NCI-H2196 (cell line): Measurements from ENCODE around the gene RNU5D-1.
"Not testable (repeated sequence)": the region's sequence is repeated elsewhere in the genome, so short reads cannot be mapped to it uniquely, and the experiment has no call there.

Experiments
- DNase-seq: peaks from one replicate; lab custom pipeline; 2025; ENCODE audit not compliant: unreplicated experiment; lab: John Stamatoyannopoulos, UW

The RNU5D-1 gene

DNA sequence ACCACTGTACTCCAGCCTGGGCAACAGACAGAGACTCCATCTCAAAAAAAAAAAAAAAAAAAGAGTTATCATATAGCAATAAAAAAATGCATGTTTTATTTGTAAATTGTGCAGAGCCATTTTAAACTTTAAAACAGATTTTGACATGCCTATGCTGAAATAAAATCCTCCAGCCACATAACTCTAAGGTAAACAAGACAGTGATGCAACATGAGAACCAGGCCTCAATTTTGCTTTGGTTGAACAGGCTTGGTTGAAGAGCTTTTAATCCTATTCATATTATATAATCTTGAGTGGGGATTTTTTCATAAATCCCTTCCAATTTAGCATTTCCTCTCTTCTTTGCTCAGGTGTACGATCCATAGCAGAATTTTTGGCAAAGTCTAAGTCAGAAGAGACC is 30.4 kb downstream of the RNU5D-1 start:
- DNase-seq: no peak

DNA sequence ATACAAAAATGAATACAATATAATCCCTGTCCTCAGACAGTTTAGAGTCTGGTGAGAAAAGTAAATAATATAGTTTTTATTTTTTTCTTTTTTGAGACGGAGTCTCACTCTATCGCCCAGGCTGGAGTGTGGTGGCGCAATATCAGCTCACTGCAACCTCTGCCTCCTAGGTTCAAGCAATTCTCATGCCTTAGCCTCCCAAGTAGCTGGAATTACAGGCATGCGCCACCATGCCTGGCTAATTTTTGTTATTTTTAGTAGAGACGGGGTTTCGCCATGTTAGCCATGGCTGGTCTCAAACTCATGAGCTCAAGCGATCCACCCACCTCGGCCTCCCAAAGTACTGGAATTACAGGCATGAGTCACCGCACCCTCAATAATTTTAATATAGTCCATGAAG is 31.6 kb downstream of the RNU5D-1 start:
- not testable (repeated sequence) for DNase-seq

DNA sequence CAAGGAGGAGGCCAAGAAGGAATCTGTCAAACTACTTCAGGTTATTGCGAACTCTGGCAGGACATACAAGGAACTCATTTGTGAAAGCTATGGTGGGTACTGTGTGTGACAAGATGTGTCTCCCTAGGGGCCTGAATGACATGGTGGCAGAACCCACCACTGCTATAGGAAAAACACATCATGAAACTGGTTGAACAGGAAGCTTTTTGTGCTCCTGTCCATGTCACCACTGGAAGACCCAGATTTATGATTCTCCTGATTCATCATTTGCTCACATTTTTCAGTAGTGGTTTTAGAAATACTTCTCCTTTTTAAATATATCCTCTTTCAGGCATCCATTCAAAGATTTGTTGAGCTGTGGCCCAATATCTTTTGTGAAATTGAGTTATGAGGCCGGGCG is 32.8 kb downstream of the RNU5D-1 start:
- DNase-seq: no peak

DNA sequence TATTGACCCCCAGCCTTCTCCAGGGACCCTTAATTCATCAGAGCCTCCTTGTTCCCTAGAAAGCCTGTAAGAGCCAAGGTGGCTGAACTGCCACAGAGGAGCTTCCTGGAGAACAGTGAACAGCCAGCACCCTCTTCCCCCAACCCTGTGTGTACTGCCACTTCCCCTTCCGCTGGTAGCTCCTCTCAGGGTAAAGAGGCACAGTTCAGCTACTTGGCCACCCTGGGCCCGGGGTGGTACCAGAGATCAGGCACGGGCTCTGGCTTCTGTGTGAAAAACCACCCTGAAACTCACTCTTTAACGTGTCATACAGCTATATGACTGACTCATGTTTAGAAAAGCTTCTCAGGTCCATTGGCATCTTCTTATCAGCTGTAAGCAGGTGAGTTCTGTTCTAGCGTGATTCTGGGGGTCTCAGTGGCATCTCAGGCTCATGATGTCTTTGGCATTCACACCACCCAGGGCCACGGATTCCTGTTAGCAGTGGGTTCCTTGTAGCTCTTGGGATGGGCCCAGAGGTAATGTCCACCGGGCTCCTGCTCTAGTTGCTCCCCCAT is 34.1 kb downstream of the RNU5D-1 start:
- DNase-seq: no peak

DNA sequence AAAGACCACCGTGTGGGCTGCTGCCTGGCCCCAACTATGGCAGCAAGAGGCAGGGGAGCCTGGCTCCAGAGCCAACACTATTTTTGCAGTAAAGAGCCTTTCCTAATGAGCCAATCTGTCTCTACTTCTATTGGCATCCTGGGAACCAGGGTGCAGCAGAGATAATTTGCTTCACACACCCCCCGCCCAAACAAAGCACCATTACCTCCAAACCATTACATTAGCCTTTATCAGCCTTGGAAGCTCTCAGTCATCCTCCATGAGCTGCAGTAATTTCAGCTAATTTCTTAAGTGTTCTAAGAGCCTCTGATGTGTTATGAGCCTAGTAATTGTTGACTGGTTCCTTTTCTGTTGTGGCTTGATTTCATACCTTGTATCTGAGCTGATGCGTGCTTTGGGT is 34.9 kb downstream of the RNU5D-1 start:
- no peak for DNase-seq

DNA sequence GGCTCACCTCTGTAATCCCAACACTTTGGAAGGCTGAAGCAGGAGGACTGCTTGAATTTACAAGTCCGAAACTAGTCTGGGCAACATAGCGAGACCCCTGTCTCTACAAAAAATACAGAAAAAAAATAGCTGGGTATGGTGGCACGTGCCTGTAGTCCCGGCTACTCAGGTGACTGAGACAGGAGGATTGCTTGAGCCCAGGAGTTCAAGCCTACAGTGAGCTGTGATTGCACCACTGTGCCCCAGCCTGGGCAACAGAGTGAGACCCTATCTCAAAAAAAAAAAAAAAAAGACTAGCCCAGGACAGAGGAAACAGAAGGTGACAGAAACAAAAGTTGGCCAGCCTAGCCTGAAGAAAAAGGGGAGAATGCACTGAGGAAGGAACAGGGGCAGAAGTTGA is 35.3 kb downstream of the RNU5D-1 start:
- no peak for DNase-seq

DNA sequence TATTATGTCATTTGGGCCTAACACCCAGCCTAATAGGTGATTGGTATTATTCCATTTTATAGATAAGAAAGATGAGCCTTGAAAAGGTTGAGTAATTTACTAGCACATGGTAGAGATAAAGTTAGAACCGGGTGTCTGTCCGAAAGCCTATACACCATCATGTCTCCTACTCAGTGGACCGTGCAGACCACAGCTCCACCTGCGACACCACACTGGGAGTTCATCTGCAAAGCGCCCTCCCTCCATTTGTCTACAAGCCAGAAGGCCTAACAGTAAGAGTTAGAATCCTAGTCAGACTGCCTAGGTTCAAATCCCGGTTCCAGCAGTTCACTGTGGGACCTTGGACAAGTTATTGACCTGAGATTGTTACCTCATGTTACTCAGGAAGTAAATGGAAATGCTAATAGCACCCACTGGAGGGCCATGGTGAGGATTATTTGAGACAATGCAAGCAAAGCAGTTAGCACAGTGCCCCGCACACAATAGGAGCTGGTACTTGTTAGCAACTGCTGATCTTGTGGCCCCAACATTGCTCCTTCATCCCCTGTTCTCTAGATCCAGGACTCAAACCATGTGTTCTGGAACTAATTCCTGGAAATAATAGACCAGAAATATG is 36.0 kb downstream of the RNU5D-1 start:
- no peak for DNase-seq

DNA sequence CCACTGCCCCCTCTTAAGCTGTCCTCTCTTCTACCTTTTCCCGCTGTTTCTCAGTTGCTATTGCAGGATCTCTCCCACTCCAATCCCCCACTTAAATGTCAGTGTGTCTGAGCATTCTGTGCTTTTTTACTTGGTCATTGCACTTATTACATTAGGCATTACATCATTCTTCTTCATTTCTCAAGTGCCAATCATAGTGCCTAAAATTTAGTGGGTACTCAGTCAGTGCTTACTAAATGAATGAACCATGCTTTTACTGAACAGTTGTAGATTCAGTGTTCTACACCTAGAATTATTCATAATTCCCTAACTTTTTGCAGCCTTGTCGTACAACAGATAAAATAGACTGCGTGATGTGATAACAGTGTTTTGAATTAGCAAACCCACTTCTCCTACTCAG is 37.1 kb downstream of the RNU5D-1 start:
- no peak for DNase-seq

DNA sequence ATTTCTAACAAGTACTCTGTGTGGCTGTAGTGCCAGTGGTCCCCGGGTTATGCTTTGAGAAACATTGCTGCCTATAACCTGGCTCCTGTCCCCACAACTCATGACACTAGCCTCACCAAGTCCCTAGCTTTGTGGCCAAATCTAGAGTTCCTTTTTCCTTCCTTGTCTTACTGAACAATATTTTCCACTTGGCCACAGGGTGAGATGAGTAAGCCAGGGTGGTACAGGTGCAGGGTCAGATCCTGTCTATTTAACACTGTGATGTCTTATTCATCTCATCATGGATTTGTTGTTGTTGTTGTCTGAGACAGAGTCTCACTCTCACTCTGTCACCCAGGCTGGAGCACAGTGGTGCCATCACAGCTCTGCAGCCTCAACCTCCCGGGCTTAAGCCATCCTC is 37.8 kb downstream of the RNU5D-1 start:
- no peak for DNase-seq

DNA sequence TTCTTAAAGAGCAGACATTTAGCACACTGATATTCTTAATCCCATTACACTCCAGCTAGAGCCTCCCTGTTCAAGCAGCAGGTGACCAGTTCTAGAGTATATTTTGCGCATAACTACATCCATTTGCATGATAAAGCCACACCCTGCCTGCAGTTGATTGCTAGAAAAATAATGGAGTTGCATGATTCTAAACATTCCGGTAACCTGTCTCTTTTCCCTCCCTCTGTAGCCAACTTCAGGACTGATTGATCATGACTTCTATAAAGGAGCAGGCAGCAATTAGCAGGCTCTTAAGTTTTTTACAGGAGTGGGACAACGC is 41.6 kb downstream of the RNU5D-1 start:
- DNase-seq: no peak

DNA sequence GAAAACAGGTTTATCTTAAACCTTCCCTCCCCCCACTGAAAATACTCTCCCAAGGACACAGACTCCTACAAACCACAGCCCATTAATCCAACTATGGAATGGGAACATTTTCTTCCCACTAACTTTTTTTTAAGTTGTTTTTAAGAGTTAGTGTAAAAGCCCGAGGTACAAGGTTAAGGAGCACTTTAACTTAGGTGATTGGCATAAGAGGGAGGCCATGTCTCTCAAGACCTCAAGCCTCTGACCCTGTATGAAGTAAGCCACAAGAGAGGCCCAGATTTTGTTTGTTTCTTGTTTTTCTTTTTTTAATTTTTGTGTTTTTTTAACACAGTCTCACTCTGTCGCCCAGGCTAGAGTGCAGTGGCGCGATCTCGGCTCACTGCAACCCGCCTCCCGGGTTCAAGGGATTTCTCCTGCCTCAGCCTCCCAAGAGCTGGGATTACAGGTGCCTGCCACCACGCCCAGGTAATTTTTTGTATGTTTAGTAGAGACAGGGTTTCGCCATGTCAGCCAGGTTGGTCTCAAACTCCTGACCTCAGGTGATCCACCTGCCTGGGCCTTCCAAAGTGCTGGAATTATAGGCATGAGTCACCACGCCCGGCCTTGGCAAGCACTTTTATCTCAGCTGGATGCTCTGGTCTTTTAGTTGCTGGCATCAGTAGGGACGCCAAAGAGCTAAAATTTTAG is 42.1 kb downstream of the RNU5D-1 start:
- DNase-seq: no peak

DNA sequence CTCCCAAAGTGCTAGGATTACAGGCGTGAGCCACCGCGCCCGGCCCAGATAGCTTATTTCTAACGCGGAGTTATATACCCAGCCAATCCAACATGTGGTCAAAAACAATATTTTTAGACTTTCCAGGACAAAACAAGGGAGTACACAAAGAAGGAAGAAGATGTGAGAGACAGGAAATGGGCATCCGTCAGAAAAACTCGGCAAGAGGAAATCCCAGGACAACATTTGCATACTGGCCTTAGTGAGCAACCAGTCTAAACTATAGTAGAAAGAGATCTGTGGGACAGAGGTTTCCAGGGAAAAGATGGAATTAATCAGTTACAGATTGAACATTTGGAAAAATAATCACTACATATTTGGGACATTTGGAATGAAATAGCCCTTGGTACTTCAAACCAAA is 45.1 kb downstream of the RNU5D-1 start:
- no peak for DNase-seq

DNA sequence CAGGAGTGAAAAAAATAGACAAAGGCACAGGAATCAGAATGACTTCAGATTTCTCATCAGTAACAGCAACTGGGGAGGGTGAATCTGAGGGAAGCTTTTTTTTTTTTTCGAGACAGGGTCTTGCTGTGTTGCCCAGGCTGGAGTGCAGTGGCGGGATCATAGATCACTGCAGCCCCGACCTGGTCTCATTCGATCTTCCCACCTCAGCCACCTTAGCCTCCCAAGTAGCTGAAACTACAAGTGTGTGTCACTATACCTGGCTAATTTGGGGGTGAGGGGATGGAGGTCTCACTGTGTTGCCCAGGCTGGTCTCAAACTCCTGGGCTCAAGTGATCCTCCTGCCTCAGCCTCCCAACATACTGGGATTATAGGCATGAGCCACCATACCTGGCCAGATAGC is 45.8 kb downstream of the RNU5D-1 start:
- no peak for DNase-seq

DNA sequence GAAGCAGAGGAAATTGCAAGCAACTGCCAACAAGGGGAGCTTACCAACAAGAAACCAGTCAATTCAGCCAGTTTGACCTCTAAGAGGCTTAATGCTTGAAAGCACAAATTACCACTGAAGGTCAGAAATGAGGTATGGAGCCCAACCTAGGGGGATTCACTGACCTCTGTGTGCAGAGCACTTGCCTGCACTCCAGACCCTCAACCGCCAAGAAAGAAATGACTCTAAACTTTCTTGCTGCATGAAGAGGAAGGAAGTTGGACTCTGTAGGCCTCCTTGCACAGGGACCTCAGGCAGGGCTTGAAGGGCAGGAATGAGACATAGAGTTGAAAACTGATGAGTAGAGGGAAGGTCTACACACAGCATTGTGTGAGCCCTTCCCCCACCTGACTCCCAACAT is 46.4 kb downstream of the RNU5D-1 start:
- DNase-seq: no peak

DNA sequence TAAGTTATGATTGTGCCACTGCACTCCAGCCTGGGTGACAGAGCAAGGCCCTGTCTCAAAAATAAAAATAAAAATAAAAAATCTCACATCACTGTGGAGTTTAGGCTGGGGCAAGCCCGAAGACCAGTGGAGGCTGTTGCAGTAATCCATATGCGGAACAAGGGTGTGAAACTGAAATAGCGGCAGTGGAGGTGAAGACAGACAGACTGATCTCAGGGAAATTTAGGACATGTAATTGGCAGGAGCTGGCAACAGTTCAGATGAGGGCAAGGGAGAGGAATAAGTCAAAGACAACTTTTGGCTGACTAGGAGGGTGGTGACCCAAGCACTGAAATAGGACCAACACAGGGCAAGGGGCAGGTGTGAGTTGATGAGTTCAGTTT is 48.1 kb downstream of the RNU5D-1 start:
- DNase-seq: no peak

DNA sequence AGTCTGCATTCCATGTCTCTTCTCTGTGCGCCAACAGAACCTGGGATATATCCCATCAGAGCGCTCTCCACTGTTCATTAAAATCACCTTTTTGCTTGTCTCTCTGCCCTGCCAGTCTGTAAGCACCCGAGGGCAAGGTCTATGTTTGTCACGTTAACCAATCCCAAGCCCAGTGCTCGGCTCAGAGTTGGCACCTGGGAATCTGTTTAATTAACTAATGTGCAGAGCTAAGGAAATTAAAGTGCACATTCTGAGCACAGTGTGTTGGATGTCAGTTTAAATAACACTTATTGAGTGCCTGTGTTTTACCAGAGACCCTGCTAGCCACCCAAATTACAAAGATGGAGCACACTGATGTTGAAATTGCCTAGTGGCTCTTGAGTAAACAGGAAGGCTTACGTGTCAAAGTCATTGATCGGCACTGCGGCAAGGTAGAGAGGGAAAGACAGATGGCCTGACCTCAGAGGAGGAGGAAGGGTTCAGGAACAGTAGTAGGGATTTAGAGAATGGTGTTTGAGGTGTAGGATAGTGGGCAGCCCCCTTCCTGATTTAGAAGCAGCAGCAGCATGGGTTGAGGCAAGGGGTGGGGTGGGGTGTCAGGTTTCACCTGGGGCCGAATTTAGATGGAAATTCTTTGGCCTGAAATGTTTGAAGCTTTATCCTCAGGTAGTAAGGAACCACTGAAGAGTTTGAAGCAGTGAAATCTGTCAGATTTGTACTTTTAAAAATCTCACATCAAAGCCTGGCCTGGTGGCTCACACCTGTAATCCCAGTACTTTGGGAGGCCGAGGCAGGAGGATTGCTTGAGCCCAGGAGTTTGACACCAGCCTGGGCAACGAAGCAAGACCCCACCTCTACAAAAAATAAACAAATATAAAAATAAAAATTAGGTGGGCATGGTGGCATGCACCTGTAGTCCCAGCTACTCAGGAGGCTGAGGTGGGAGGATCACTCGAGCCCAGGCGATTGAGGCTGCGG is 48.8 kb downstream of the RNU5D-1 start:
- no peak for DNase-seq
